GM12891 (cell line): ENCODE results near the gene KRT14.
"Not testable (repeated sequence)": the region's sequence is repeated elsewhere in the genome, so short reads cannot be mapped to it uniquely, and the experiment has no call there.

ENCODE experiments used
- DNase-seq: peaks from one replicate; pipeline ENCODE4 v3.0.0; 2011; ENCODE audit warnings: low spot score; ENCODE audit not compliant: insufficient read length
- FAIRE-seq: peaks from 2 replicates; lab custom pipeline; 2011; peaks lifted over from hg19 to GRCh38; lab: Jason Lieb, UNC
- PAX5 ChIP-seq: IDR thresholded peaks from 2 replicates; pipeline ENCODE4 v1.6.1; 2011; ENCODE audit warnings: low read length, moderate library complexity, mild to moderate bottlenecking; ENCODE audit not compliant: insufficient read depth, severe bottlenecking
- POLR2A ChIP-seq: IDR thresholded peaks from 2 replicates; pipeline ENCODE4 v1.6.1; 2011; ENCODE audit warnings: low read depth, low read length, control low read depth
- POLR2AphosphoS5 ChIP-seq: IDR thresholded peaks from 2 replicates; pipeline ENCODE4 v1.6.1; 2011; ENCODE audit warnings: low read depth, low read length, control low read depth
- POU2F2 ChIP-seq: IDR thresholded peaks from 2 replicates; pipeline ENCODE4 v1.6.1; 2011; ENCODE audit warnings: low read depth, mild to moderate bottlenecking, control low read depth, low read length, moderate library complexity
- SPI1 ChIP-seq: IDR thresholded peaks from 2 replicates; pipeline ENCODE4 v1.6.1; 2011; ENCODE audit warnings: low read depth, low read length, control low read depth
- TAF1 ChIP-seq: IDR thresholded peaks from 2 replicates; pipeline ENCODE4 v1.6.1; 2011; ENCODE audit warnings: low read depth, low read length, control low read depth

KRT14 gene

DNA sequence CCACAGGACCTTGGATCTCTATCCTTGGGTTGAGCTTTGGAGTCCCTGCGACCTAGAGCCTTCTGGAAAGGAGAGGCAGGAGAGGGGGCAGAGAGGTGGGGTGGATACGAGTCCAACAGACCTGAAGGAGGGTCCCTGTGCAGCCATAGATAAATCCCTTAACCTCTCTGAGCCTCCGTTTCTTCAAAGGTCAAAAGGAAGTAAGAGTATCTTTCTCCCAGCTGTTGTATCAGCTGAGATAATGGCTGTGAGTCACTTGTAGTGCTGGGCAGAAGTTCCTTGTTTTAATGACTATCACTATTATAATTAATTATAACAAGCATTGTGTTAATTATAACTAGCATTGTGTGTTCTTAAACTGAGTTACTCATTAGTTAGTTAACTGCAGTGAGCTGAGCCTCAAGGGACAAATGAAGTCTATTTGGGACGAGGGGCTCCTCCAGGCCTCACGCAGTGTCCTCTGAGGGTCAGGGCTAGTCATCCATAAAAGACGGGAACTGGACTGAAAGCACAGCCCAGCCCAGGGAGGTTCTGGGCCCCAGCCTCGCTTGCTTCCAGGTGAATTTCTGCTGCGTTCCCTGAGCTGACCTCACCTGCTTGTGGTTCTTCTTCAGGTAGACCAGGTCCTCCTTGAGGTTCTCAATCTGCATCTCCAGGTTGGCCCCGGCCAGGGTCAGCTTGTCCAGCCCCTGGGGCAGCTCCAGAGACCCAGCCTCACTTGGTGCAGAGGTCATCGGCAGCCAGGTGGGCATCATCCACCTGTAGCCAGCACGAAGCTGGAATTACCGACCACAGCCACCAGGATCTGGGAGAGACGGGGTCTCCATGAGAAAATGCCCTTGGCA, 43.4 kb upstream of the KRT14 start:
- DNase-seq (no peak), FAIRE-seq (no peak)
- TF ChIP-seq POU2F2 = no peak
- TF ChIP-seq POLR2A = no peak
- no peak for TF ChIP-seq TAF1
- TF ChIP-seq SPI1 = no peak
- no peak for TF ChIP-seq POLR2AphosphoS5
- TF ChIP-seq PAX5 = no peak

DNA sequence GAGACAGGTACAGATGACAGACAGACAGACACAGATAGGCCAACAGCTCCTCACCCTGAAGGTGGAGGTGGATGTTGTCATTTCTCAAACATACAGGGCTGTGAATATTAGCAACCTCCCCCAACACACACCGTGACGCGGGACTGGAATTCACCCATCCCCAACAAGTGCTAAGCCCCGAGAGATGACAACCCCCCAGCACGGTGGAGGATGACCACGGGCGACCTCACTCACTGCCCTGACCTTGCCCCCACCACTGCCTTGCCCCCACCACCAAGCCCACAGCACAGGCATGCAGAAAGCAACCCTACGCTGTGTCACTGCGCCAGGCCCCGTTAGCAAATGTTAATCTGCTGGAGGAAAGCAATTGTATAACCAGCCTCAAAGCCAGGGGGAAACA, 42.6 kb upstream of the KRT14 start:
- no peak for DNase-seq
- FAIRE-seq = no peak
- TF ChIP-seq PAX5 (no peak), POU2F2 (no peak), SPI1 (no peak), TAF1 (no peak), POLR2AphosphoS5 (no peak), POLR2A (no peak)

DNA sequence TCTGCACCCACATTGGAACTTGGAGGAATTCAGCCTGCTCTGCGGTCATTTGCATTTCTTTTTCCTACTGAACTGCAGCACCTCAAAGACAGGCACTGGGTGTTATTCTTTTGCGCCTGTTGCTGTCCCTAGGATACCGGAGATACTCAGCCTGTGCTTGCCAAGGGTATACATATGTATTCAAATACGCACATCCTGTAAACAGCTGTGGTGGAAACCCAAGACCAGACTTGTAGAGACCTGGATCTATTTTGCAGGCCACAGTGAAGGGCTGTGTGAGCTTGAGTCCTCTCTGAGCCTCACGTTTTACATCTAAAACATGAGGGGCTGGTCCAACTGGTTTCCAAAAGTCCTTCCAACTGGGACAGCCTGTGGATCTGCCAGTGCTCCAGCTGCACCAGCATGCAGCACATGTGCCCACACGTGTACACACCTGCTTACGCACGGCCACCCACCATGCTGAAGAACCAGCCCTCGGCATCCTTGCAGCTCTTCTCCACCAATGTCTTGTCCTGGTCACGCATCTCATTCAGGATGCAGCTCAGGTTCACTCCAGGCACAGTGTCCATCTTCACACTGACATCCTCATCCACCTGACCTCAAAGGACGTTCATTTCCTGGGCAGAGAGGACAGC, 42.0 kb upstream of the KRT14 start:
- not testable (repeated sequence) for FAIRE-seq, DNase-seq

DNA sequence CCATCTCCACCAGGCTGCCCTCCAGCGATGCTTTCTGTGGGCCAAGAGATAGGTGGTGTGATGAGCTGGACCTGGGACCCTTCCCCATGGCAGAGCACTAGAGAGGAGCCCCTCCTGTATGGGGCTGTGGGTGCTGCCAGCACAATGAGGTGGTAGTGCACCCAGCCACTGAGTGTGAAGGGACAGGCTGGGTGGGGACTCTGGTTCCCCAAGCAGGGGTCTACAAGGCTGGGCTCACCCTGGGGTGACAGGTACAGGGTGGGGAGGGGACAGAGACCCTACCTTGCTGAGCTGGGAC, 41.3 kb upstream of the KRT14 start:
- not testable (repeated sequence) for DNase-seq, FAIRE-seq

- no peak for DNase-seq
- FAIRE-seq = no peak
- TF ChIP-seq POU2F2 (no peak), POLR2A (no peak), PAX5 (no peak), TAF1 (no peak), POLR2AphosphoS5 (no peak), SPI1 (no peak)
Observed at GRCh38 chr17:41627316-41628072, 40.8 kb upstream of the KRT14 start.

- not testable (repeated sequence) for FAIRE-seq, DNase-seq
Observed at GRCh38 chr17:41626914-41627295, 40.2 kb upstream of the KRT14 start.

- FAIRE-seq, DNase-seq: not testable (repeated sequence)
Observed at GRCh38 chr17:41626028-41626913, 39.6 kb upstream of the KRT14 start.

- TF ChIP-seq SPI1 (no peak), POU2F2 (no peak)
- FAIRE-seq = no peak
- DNase-seq = no peak
Observed at GRCh38 chr17:41625602-41626001, 38.9 kb upstream of the KRT14 start.

GRCh38 chr17:41624208-41625101, 37.8 kb upstream of the KRT14 start, which contains the start of gene KRT17:
Gene KRT17, minus strand, starts transcription at chr17:41624575. Its CDS starts 66 bp downstream, at chr17:41624509.
- FAIRE-seq (no peak), DNase-seq (no peak)
- TF ChIP-seq POU2F2 = no peak
- TF ChIP-seq POLR2AphosphoS5 = no peak
- no peak for TF ChIP-seq SPI1

GRCh38 chr17:41623184-41623861, 36.6 kb upstream of the KRT14 start:
- FAIRE-seq, DNase-seq: not testable (repeated sequence)

DNA sequence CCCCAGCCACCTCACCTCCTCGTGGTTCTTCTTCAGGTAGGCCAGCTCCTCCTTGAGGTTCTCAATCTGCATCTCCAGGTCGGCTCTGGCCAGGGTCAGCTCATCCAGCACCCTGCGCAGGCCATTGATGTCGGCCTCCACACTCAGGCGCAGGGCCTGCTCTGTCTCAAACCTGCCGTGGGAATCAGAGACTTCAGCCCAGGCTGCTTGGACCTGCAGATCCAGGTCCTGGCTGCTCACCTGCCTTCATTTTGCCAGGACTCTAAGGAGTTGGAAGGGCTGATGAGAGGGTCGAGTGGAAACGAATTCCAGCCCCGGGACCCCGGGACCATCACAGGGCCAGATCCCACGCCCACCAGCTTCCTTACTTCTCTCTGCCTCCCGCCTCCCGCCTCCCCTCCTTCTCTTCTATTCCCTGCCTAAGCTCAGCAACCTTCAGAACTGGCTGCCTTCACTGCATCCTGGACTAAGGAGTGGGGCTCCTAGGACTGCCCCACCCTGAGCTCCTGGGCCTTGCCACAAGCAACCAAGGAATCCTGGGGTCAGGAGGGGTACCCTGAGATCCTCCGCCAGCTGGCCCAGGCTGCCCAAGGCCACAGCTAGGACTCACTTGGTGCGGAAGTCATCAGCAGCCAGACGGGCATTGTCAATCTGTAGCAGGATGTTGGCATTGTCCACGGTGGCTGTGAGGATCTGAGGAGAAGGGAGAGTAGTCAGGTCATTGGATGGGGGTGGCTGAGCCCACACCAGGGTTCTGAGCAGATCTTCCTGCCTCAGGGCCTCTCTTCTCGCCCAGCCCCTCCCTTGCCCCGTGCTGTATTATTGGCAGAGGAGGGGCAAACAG, 35.9 kb upstream of the KRT14 start:
- FAIRE-seq, DNase-seq: not testable (repeated sequence)
